A549 (cell line): Measurements from ENCODE around the gene PPY. TPM values are rescaled to one million over a fixed set of nuclear protein-coding genes. Genes with fewer than 3 reads are reported as not detected.

Experiments used
- ATAC-seq, 2 experiments: fragments of 200-7000 bp in 1 of 2; fragments of >200 bp in 1 of 2; cut with Nextera tagmentation in 1 of 2; cut with Tn5 transposase in 1 of 2; 3 replicates each; pipeline versions ENCODE4 v1.8.0 to v1.9.1; 2018 to 2020; ENCODE audit warnings: mild to moderate bottlenecking in 1 of 2, moderate library complexity in 1 of 2
- CTCF ChIA-PET: fragments of 300-600 bp; sonication (Branson Sonifier 250); formaldehyde crosslinking; extraction: SDS; loops from one replicate; lab custom pipeline; 2021; ENCODE audit warnings: antibody characterized with exemption, inconsistent platforms; lab: Yijun Ruan, JAX
- POLR2A ChIA-PET: fragments of 350-600 bp; formaldehyde crosslinking; extraction: SDS; loops from one replicate; lab custom pipeline; 2021; ENCODE audit warnings: antibody characterized with exemption, inconsistent platforms; lab: Yijun Ruan, JAX
- DNase-seq, 2 experiments: peaks; one replicate each; pipeline versions ENCODE4 v3.0.0 to v3.0.0-alpha.2; 2011 to 2016; ENCODE audit warnings: low read depth in 1 of 2, low spot score in 1 of 2
- FAIRE-seq: peaks from 2 replicates; lab custom pipeline; 2011; peaks lifted over from hg19 to GRCh38; lab: Jason Lieb, UNC
- H3K27ac ChIP-seq, 2 experiments: fragments of >200 bp; sonication (Bioruptor Twin); formaldehyde crosslinking; 3 replicates each; pipeline ENCODE4 v1.5.1; 2016 to 2017
- H3K4me1 ChIP-seq: fragments of >200 bp; sonication (Bioruptor Twin); formaldehyde crosslinking; 3 replicates; pipeline ENCODE4 v1.6.1; 2016
- H3K4me2 ChIP-seq: fragments of >200 bp; sonication (Bioruptor Twin); formaldehyde crosslinking; 3 replicates; pipeline ENCODE4 v1.6.1; 2016
- H3K4me3 ChIP-seq: fragments of >200 bp; sonication (Bioruptor Twin); formaldehyde crosslinking; 3 replicates; pipeline ENCODE4 v1.5.1; 2016
- H3K9me3 ChIP-seq: fragments of >200 bp; sonication (Bioruptor Twin); formaldehyde crosslinking; 3 replicates; pipeline ENCODE4 v1.6.1; 2016
- BHLHE40 ChIP-seq: IDR thresholded peaks from 2 replicates; pipeline ENCODE4 v1.6.1; 2012; ENCODE audit warnings: low read depth, low read length, inconsistent platforms
- CBX8 ChIP-seq: fragments of 200-600 bp; sonication (generic); IDR thresholded peaks from 2 replicates; pipeline ENCODE4 v1.6.1; 2016
- CEBPB ChIP-seq, 2 experiments: fragments of >200 bp in 1 of 2; sonication (Bioruptor Twin) in 1 of 2; formaldehyde crosslinking in 1 of 2; IDR thresholded peaks; 2 replicates each; pipeline ENCODE4 v1.6.1; 2012 to 2016
- CHD2 ChIP-seq: fragments of 150-350 bp; IDR thresholded peaks from 2 replicates; pipeline ENCODE4 v1.6.1; 2014; ENCODE audit warnings: low read length; ENCODE audit not compliant: partially characterized antibody
- EHMT2 ChIP-seq: fragments of 200-600 bp; sonication (generic); IDR thresholded peaks from 2 replicates; pipeline ENCODE4 v1.6.1; 2016; ENCODE audit warnings: antibody characterized with exemption, low read depth, mild to moderate bottlenecking, moderate library complexity
- ESRRA ChIP-seq: fragments of 150-350 bp; IDR thresholded peaks from 2 replicates; pipeline ENCODE4 v1.6.1; 2014; ENCODE audit warnings: mild to moderate bottlenecking, low read length, borderline replicate concordance
- GATA3 ChIP-seq: IDR thresholded peaks from 2 replicates; pipeline ENCODE4 v1.6.1; 2012; ENCODE audit warnings: borderline replicate concordance
- HDAC2 ChIP-seq: fragments of 200-600 bp; sonication (generic); IDR thresholded peaks from 2 replicates; pipeline ENCODE4 v1.6.1; 2016
- HEYL ChIP-seq: fragments of 250-450 bp; sonication (Bioruptor Pico); IDR thresholded peaks from 2 replicates; pipeline ENCODE4 v1.8.0; 2021; ENCODE audit warnings: mild to moderate bottlenecking, moderate library complexity
- HOXA7 ChIP-seq: fragments of 250-450 bp; sonication (Bioruptor Pico); IDR thresholded peaks from 2 replicates; pipeline ENCODE4 v1.5.0; 2020; ENCODE audit warnings: mild to moderate bottlenecking, moderate library complexity
- JUN ChIP-seq, 2 experiments: fragments of >200 bp; sonication (Bioruptor Twin); formaldehyde crosslinking; IDR thresholded peaks; 2 replicates in 1 of 2; 3 replicates in 1 of 2; pipeline ENCODE4 v1.6.1; 2016 to 2017
- JUNB ChIP-seq: fragments of >200 bp; sonication (Bioruptor Twin); formaldehyde crosslinking; IDR thresholded peaks from 2 replicates; pipeline ENCODE4 v1.6.1; 2016
- KDM1A ChIP-seq: fragments of 200-600 bp; sonication (generic); IDR thresholded peaks from 2 replicates; pipeline ENCODE4 v1.6.1; 2016; ENCODE audit warnings: low read depth, mild to moderate bottlenecking
- MAZ ChIP-seq: fragments of 150-350 bp; IDR thresholded peaks from 2 replicates; pipeline ENCODE4 v1.6.1; 2014; ENCODE audit warnings: antibody characterized with exemption, low read depth, low read length, borderline replicate concordance
- MYC ChIP-seq: IDR thresholded peaks from 2 replicates; pipeline ENCODE4 v1.6.1; 2012; ENCODE audit warnings: mild to moderate bottlenecking, inconsistent platforms, low read length, improper control_type of control experiment, borderline replicate concordance
- NFE2L2 ChIP-seq: fragments of 150-350 bp; conservative IDR thresholded peaks from 2 replicates; pipeline ENCODE4 v1.6.1; 2014; ENCODE audit warnings: low read length
- NR3C1 ChIP-seq: fragments of >200 bp; sonication (Bioruptor Twin); formaldehyde crosslinking; IDR thresholded peaks from 3 replicates; pipeline ENCODE4 v1.6.1; 2017
- POLR2A ChIP-seq: IDR thresholded peaks from 2 replicates; pipeline ENCODE4 v1.6.1; 2012; ENCODE audit warnings: mild to moderate bottlenecking, low read length
- RCOR1 ChIP-seq: fragments of 150-350 bp; IDR thresholded peaks from 2 replicates; pipeline ENCODE4 v1.6.1; 2014; ENCODE audit warnings: antibody characterized with exemption, low read length, low read depth
- RFX5 ChIP-seq: fragments of 450-650 bp; IDR thresholded peaks from 2 replicates; pipeline ENCODE4 v1.7.1; 2014; ENCODE audit warnings: antibody characterized with exemption, mild to moderate bottlenecking, moderate library complexity
- SMC3 ChIP-seq: fragments of >200 bp; sonication (Bioruptor Twin); formaldehyde crosslinking; IDR thresholded peaks from 3 replicates; pipeline ENCODE4 v1.6.1; 2018; ENCODE audit warnings: inconsistent platforms
- TFCP2L1 ChIP-seq: fragments of 250-450 bp; sonication (Bioruptor Pico); IDR thresholded peaks from 2 replicates; pipeline ENCODE4 v1.5.0; 2021; ENCODE audit warnings: mild to moderate bottlenecking
- TP53 ChIP-seq: fragments of 250-450 bp; sonication (Bioruptor Pico); IDR thresholded peaks from 2 replicates; pipeline ENCODE4 v1.5.0; 2021; ENCODE audit warnings: mild to moderate bottlenecking, moderate library complexity
- ZC3H11A ChIP-seq: fragments of 450-650 bp; IDR thresholded peaks from 2 replicates; pipeline ENCODE4 v1.6.1; 2014; ENCODE audit warnings: antibody characterized with exemption, mild to moderate bottlenecking
- ZFP36 ChIP-seq: fragments of 450-650 bp; IDR thresholded peaks from 2 replicates; pipeline ENCODE4 v1.6.1; 2014; ENCODE audit warnings: borderline replicate concordance; ENCODE audit not compliant: partially characterized antibody
- ZSCAN20 ChIP-seq: fragments of 250-450 bp; sonication (Bioruptor Pico); IDR thresholded peaks from 2 replicates; pipeline ENCODE4 v1.8.0; 2022; ENCODE audit warnings: mild to moderate bottlenecking, moderate library complexity
- WGBS: methylation state at CpG from one replicate; pipeline ENCODE4 v1.1.6; 2017; ENCODE audit errors: missing lambda C conversion rate; 5-methylcytosine and 5-hydroxymethylcytosine counted together
- polyA plus RNA-seq, 4 experiments: library from polyadenylated mRNA; depleted of rRNA in 3 of 4; stranded (reverse); fragments of >200 nt; fragmentation: RNase III in 1 of 4; extraction: RNeasy Plus Mini Kit Qiagen cat#74134 plus additional on column Dnase treatment in 1 of 4; gene quantifications; 2 replicates in 3 of 4; 3 replicates in 1 of 4; pipeline ENCODE4 v1.2.3, GENCODE V29; 2011 to 2017

Gene PPY
- polyA plus RNA-seq, 2 of the 4 experiments (the other 2 are of a cell fraction), result not detected

- TF ChIP-seq ESRRA, result no peak
- no peak for TF ChIP-seq KDM1A
- TF ChIP-seq ZFP36, result no peak
- TF ChIP-seq, all 56 proteins: peak for 0
Measured at GRCh38 chr17:43936434-43936833, 5.8 kb downstream of the PPY start (continued).

- no peak overlapping the region for H3K27ac ChIP-seq
- no peaks in the 10 kb centered on the region for H3K9me3 ChIP-seq
- no peak for ATAC-seq
- FAIRE-seq, result no peak
- H3K4me2 ChIP-seq, result no peak overlapping the region
- 87% methylated on average over 6 of the region's 6 CpGs for WGBS
- POLR2A ChIA-PET, result no interaction called here
- no peak overlapping the region for H3K4me3 ChIP-seq
- no peak for DNase-seq
- CTCF ChIA-PET, result interaction anchor here (1.2 to 22.4 kb wide), 5 partner anchors 8 to 62 kb away, joined by 3 to 657 read pairs (median 6); partner anchors contain the start of genes MPP2 and NAGS
- H3K4me1 ChIP-seq, result peaks cover 17% of the 10 kb centered on the region
- no peak for TF ChIP-seq JUNB
- no peak for TF ChIP-seq CEBPB (IDR thresholded peaks at IDR 0.05)
- no peak for TF ChIP-seq HDAC2
- TF ChIP-seq SMC3, result no peak
- no peak for TF ChIP-seq CHD2
- TF ChIP-seq RFX5, result no peak
Measured at GRCh38 chr17:43935926-43936261, 6.4 kb downstream of the PPY start.

DNA sequence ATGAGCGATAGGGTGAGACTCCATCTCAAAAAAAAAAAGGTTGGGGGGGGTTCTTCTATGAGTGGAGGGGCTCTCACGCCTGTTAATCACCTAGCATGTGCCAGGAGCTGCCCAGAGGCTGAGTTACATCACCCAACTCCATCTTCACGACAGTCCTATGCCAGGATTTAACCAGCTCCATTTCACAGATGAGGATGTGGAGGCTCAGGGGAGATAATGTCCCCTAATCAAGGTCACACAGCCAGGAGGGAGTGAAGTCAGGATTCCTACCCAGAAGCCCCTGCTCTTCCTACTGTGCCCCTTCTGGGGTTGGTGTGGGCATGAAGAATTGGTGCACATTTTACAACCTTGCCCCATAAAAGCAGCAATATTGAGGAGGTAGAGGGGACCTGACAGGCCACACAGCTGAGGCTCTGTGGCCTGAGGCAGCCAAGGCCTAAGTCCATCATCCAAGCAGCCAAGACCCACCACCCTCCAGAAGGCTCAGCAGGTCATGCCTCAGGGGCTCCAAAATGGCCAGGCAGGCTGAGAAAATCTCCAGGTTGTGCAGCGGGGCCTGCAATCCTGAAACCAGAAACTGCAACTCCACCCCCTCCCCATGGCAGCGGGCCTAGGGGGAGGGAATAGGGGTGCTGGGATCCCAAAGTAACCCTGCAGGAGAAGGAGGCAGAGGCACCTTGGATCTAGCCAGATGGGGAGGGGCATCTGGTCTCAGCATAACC lies 6.9 kb downstream of the PPY start:
- Histone ChIP-seq H3K4me2 (no peak overlapping the region), H3K9me3 (no peaks in the 10 kb centered on the region), H3K4me3 (no peak overlapping the region), H3K4me1 (peaks cover 22% of the 10 kb centered on the region), H3K27ac (no peak overlapping the region)
- DNase-seq (no peak), ATAC-seq (no peak), FAIRE-seq (no peak)
- no peak for TF ChIP-seq ZSCAN20
- TF ChIP-seq TFCP2L1 (CRISPR knock-in tag), result no peak
- no peak for TF ChIP-seq GATA3
- no peak for TF ChIP-seq RCOR1
- 0 out of 2 replicates have a peak, but pooled peaks have one; percentile 22 for TF ChIP-seq KDM1A
- WGBS, result 69% methylated on average over 5 of the region's 5 CpGs
- ChIA-PET CTCF (interaction anchor here (1.2 to 22.4 kb wide), 5 partner anchors 8 to 63 kb away, joined by 3 to 657 read pairs (median 6); partner anchors contain the start of genes MPP2 and NAGS), POLR2A (no interaction called here)

DNA sequence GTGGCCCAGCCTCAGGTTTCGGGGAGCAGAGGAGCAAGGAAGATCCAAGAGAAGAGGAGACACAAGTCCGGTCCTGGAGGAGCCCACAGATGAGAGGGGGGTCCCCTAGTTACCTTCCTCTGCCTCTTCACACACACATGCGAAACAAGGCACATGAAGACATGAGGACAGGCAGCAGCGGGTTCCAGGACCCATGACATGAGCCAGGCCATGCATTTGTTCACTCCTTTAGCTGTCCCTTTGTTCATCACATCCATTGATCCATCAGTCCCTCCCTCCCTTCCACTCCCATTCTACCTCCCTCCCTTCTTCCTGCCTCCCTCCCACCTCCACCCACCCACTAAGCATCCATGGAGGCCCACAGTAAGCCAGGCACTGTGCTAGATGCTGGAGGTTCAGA lies 9.4 kb downstream of the PPY start:
- 89% methylated on average over 4 of the region's 4 CpGs for WGBS
- DNase-seq (no peak), ATAC-seq (no peak), FAIRE-seq (no peak)
- peaks cover 18% of the 10 kb centered on the region for H3K4me1 ChIP-seq
- H3K9me3 ChIP-seq, result no peaks in the 10 kb centered on the region
- H3K4me3 ChIP-seq, result no peak overlapping the region
- no peak for TF ChIP-seq POLR2A
- no peak for TF ChIP-seq ZC3H11A
- TF ChIP-seq TP53 (CRISPR knock-in tag), result no peak
- TF ChIP-seq NFE2L2, result no peak
- no peak for TF ChIP-seq BHLHE40
- no peak for TF ChIP-seq JUN (IDR thresholded peaks at IDR 0.05)
- no peak for TF ChIP-seq HEYL (CRISPR knock-in tag)
- no peak for TF ChIP-seq EHMT2
- no peak for TF ChIP-seq CBX8
- TF ChIP-seq SMC3, result no peak
- no peak for TF ChIP-seq HOXA7 (CRISPR knock-in tag)
- no peak for TF ChIP-seq HDAC2
- no peak for TF ChIP-seq MAZ
- no peak for TF ChIP-seq RFX5
- no peak for TF ChIP-seq MYC
- no peak for TF ChIP-seq ESRRA
- no peak for TF ChIP-seq NR3C1
- ChIA-PET POLR2A (interaction anchor here (0.6 kb wide), 1 partner anchor 61 kb away, joined by 3 read pairs; no protein-coding TSS in a partner anchor), CTCF (interaction anchor here (1.4 to 3.9 kb wide), 6 partner anchors 10 to 62 kb away, joined by 3 to 17 read pairs (median 8); partner anchors contain the start of gene PPY)
- H3K27ac ChIP-seq, result no peak overlapping the region
- H3K4me2 ChIP-seq, result no peak overlapping the region
